Activated T-cell treated with anti-CD3 and anti-CD28 coated beads for 4 hours (primary cell): ENCODE data around the gene TMEM9.

Experiments used
- DNase-seq: peaks from one replicate; pipeline ENCODE4 v3.0.0-alpha.2; 2020

Gene TMEM9

GRCh38 chr1:201126463-201126831 lies 27.8 kb downstream of the TMEM9 start:
- no peak for DNase-seq

GRCh38 chr1:201125800-201126199 lies 28.5 kb downstream of the TMEM9 start:
- no peak for DNase-seq

GRCh38 chr1:201125019-201125418 lies 29.3 kb downstream of the TMEM9 start:
- no peak for DNase-seq

GRCh38 chr1:201123866-201124265 lies 30.4 kb downstream of the TMEM9 start:
- no peak for DNase-seq

GRCh38 chr1:201122321-201122957 lies 31.8 kb downstream of the TMEM9 start:
- DNase-seq: no peak

GRCh38 chr1:201119206-201120197 lies 34.8 kb downstream of the TMEM9 start:
- DNase-seq: peak; percentile 27

GRCh38 chr1:201116091-201116490 lies 38.2 kb downstream of the TMEM9 start:
- no peak for DNase-seq

GRCh38 chr1:201115390-201115937 lies 38.8 kb downstream of the TMEM9 start:
- DNase-seq: no peak

- peak; percentile 59 for DNase-seq
Measured at GRCh38 chr1:201114245-201115131, 39.8 kb downstream of the TMEM9 start.

GRCh38 chr1:201113451-201114244 lies 40.6 kb downstream of the TMEM9 start:
- DNase-seq: no peak

- DNase-seq: no peak
Measured at GRCh38 chr1:201112926-201113325, 41.3 kb downstream of the TMEM9 start.

- DNase-seq: no peak
Measured at GRCh38 chr1:201112173-201112731, 42.0 kb downstream of the TMEM9 start, which contains the start of gene CACNA1S. Gene CACNA1S (minus strand): TSS chr1:201112426. CDS start chr1:201112339, 87 bp downstream.

- no peak for DNase-seq
Measured at GRCh38 chr1:201111672-201112071, 42.6 kb downstream of the TMEM9 start.

GRCh38 chr1:201111156-201111555 lies 43.1 kb downstream of the TMEM9 start:
- no peak for DNase-seq

- DNase-seq: no peak
Measured at GRCh38 chr1:201110616-201111015, 43.7 kb downstream of the TMEM9 start.

- no peak for DNase-seq
Measured at GRCh38 chr1:201110138-201110537, 44.1 kb downstream of the TMEM9 start.

GRCh38 chr1:201109651-201110050 lies 44.6 kb downstream of the TMEM9 start:
- DNase-seq: no peak

GRCh38 chr1:201108614-201109013 lies 45.7 kb downstream of the TMEM9 start:
- no peak for DNase-seq

GRCh38 chr1:201105688-201106087 lies 48.6 kb downstream of the TMEM9 start:
- no peak for DNase-seq

GRCh38 chr1:201104141-201104540 lies 50.1 kb downstream of the TMEM9 start:
- no peak for DNase-seq

- DNase-seq: no peak
Measured at GRCh38 chr1:201103666-201104065, 50.6 kb downstream of the TMEM9 start.
